NCI-H146 (cell line): ENCODE data around the gene RHBDL2.
"Not testable (repeated sequence)": the region's sequence is repeated elsewhere in the genome, so short reads cannot be mapped to it uniquely, and the experiment has no call there.

Experiments used
- DNase-seq: peaks from one replicate; lab custom pipeline; 2025; lab: John Stamatoyannopoulos, UW

Gene RHBDL2

GRCh38 chr1:38932571-38932970 lies 9.1 kb downstream of the RHBDL2 start:
- DNase-seq = no peak

GRCh38 chr1:38929476-38929875 lies 12.2 kb downstream of the RHBDL2 start:
- DNase-seq = peak; percentile 45

DNA sequence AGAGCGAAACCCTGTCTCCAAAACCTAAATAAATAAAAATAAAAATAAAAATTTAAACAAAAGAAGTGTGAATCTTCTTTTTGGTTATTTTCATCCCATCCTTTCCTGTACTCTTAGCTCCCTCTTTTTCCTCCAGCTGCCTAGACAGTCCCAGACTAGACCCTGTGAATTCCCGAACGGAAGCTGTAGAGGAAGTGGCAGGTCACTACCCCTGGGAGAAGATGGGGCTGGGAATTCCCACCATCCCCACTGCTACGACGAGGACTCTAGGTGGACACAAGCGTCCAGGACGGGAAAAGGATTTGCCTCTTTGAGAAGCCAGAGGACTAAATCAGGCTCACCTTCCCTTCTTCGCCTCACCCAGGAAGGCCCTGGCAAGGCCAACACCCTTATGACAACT lies 12.6 kb downstream of the RHBDL2 start:
- no peak for DNase-seq

DNA sequence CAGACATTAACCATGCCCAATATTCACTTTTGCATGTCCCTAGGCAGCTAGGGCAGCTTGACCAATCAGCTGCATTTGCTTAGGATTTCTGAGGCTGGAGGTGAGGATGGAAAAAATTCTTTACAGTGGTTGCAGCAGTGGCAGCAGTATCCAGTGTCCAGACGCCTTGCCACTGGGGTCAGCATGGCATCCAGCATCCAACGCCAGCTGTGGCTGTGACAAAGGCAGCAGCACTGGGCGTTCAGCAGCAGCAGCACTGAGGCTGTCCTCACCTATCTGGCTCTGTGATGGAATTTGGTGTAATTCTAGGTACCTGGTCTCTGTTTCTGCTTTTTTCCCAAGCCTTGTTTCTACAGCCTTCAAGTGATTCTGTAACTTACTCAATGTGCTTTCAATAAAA lies 15.5 kb downstream of the RHBDL2 start:
- no peak for DNase-seq

- no peak for DNase-seq
These were observed 16.2 kb downstream of the RHBDL2 start for GRCh38 chr1:38925391-38925790.

DNA sequence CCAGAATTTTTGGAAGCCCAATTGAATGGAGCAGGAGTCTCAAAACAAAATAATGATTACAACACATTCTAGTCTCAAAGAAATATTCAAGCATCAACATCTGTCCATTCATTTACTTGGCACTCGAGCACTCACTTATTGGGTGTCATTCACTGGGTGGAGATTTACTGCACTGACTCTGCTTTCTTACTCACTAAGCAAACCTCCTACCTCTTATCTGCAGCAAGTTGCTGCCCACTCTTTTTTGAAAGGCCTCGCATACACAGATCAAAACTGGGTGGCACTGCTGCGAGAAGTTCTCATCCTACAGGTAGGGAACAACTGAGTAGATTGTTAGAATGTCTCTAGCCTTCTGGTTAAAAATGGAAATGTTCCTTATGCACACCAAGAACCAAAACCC lies 18.0 kb downstream of the RHBDL2 start:
- DNase-seq = no peak

- peak; percentile 73 for DNase-seq
These were observed 22.5 kb downstream of the RHBDL2 start for GRCh38 chr1:38919130-38919529.

- peak; percentile 63 for DNase-seq
These were observed 23.1 kb downstream of the RHBDL2 start for GRCh38 chr1:38918568-38918967.

DNA sequence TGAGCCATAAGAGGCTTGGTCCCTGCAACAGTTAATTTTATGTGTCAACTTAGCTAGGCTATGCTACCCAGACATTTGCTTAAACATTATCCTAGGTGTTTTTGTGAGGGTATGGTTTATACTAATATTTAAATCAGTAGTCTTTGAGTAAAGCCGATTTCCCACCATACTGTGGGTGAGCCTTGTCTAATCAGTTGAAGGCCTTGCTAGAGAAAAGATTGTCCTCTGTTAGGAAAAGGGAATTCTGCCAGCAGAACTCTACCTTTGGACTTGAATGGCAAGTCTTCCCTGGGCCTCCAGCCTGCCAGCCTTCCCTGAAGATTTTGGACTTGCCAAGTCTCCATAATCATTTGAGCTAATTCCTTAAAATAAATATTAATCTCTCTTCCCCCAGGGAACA lies 23.9 kb downstream of the RHBDL2 start:
- DNase-seq = no peak

- no peak for DNase-seq
These were observed 24.3 kb downstream of the RHBDL2 start for GRCh38 chr1:38917337-38917736.

GRCh38 chr1:38915352-38915948 lies 26.2 kb downstream of the RHBDL2 start:
- DNase-seq = no peak

DNA sequence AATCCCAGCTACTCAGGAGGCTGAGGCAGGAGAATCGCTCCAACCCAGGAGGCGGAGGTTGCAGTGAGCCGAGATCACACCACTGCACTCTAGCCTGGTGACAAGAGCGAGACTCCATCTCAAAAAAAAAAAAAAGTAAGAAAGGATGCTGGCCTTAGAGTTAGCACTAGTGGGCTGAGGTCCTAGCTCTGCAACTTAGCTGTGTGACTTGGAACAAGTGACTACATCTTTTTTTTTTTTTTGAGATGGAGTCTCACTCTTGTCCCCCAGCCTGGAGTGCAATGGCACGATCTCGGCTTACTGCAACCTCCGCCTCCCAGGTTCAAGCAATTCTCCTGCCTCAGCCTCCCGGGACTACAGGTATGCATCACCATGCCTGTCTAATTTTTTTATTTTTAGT lies 26.7 kb downstream of the RHBDL2 start:
- DNase-seq = not testable (repeated sequence)

DNA sequence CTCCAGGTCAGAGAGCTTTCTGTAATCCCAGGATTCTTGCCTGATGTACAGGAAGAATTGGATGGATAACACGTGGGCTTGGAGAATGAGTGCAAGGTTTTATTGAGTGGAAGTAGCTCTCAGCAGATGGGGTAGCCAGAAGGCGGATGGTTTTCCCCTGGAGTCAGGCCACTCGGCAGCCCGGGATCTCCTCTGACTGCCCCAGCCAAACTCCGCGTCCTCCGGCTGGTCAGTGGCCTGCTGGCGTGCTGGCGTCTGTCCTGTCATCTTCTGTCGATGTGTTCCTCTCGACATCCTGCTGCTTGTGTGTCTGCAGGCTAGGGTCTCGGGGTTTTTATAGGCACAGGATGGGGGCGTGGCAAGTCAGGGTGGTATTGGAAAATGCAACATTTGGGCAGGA lies 32.8 kb downstream of the RHBDL2 start:
- DNase-seq = no peak

DNA sequence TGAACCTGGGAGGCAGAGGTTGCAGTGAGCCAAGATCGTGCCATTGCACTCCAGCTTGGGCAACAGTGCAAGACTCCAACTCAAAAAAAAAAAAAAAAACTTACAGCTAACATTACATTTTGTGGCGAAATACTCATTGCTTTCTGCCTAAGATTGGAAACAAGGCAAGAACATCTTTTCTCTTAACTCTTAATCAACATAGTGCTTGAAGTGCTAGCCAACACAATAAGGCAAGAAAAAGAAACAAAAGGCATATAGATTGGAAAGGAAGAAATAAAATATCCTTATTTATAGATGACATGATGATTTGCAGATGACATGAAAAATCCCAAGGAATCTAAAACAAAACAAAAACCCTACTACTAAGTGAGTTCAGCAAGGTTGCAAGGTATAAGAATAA lies 35.6 kb downstream of the RHBDL2 start:
- DNase-seq = no peak

DNA sequence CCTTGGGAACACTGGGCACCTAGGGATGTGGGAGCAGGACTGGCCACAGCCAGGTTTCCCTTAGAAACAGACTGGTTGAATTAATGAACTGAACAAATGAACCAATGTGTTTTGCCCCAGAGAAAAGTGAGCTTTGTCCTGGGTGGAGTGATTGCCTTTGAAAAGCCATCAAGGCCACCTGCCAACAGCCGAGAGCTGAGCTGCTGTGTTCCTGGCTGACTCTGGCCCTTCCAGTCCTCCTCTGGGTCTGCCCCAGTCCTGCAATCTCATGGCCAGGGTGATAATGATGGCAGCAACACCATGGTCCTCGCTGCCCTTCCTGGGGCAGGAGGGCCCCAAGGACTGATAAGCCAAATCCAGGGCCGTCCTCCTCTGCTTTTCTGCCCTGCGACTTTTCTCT lies 42.1 kb downstream of the RHBDL2 start:
- no peak for DNase-seq

- no peak for DNase-seq
These were observed 42.9 kb downstream of the RHBDL2 start for GRCh38 chr1:38898653-38899230.

GRCh38 chr1:38896169-38896568 lies 45.5 kb downstream of the RHBDL2 start:
- no peak for DNase-seq

GRCh38 chr1:38892976-38893375 lies 48.7 kb downstream of the RHBDL2 start:
- no peak for DNase-seq

GRCh38 chr1:38891753-38892152 lies 49.9 kb downstream of the RHBDL2 start:
- DNase-seq = peak; percentile 5

DNA sequence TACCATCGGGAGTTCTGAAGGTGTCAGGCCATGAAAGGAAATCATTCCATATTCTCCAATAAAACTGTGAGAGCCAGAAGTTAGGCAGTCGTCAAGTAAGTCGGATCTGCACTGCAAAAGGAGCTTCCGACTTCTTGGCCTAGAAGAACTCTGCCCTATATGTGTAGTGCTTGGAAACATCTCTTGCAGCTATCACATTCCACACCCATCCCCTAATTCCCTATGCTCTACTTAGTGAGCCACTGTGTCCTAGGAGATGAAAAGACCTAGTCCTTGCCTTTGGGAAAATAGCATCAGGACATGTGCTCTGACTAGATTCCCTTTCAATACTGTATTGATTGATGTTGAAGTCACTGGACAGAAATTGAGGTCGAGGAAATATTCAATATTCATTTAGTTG lies 52.0 kb downstream of the RHBDL2 start:
- DNase-seq = no peak

DNA sequence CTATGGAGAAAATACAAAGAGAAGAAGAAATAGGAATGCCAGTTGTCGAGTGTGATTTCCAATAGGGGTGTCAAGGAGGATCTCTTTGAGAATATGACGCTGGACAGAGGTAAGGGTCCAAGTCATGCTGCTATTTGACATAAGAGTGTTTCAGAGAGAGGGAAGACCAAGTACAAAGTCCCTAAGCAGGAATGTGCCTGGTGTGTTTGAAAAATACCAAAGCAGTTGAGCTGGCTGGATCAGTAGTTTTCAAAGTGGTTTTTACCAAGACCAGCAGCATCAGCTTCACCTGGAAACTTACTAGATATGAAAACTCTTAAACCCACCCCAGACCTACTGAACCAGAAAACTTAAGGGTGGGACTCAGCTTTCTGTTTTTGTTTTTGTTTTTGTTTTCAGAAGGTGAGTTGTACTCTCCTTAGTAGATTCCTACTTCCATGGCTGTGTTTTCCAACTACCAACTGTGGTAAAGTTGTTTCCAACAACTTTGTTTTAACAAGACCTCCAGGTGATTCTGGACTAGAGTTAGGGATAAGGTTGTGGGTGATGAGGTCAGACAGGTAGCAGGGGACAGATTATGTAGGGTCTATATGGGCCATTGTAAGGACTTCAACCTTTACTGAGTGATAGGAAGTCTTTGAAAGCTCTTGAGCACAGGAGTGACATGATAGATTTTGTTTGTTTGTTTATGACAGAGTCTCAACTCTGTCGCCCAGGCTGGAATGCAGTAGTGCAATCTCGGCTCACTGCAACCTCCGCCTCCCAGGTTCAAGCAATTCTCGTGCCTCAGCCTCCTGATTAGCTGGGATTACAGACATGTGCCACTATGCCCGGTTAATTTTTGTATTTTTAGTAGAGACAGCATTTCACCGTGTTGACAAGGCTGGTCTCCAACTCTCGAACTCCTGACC lies 53.0 kb downstream of the RHBDL2 start:
- no peak for DNase-seq

GRCh38 chr1:38885092-38885491 lies 56.5 kb downstream of the RHBDL2 start:
- DNase-seq = no peak

GRCh38 chr1:38881487-38881886 lies 60.1 kb downstream of the RHBDL2 start, which contains the start of gene GJA9:
Gene GJA9, minus strand, starts transcription at chr1:38881587. Its CDS starts 5,489 bp downstream, at chr1:38876098.
- DNase-seq = no peak
